ENCODE results near the gene DFFA. TPM values are rescaled to one million over a fixed set of nuclear protein-coding genes. Genes with fewer than 3 reads are reported as not detected.
"Not testable (repeated sequence)": the region's sequence is repeated elsewhere in the genome, so short reads cannot be mapped to it uniquely, and the experiment has no call there.

The DFFA gene
- polyA plus RNA-seq, 1 donor from 2014 or later = 37.5 TPM

GRCh38 chr1:10433790-10434189 is 38.5 kb downstream of the DFFA start:
- Mint-ChIP-seq H3K27ac (peak overlapping the region in 2 of 3 donors; percentile 75 to 97), H3K4me1 (peaks cover 15 to 20% (median 17%) of the 10 kb centered on the region in 3 donors), H3K4me3 (peak overlapping the region in 3 of 4 donors; percentile 17 to 90 (median 28)), H3K9me3 (no peaks in the 10 kb centered on the region), H3K36me3 (no peaks in the 10 kb centered on the region), H3K27me3 (no peaks in the 10 kb centered on the region)

GRCh38 chr1:10432910-10433700 is 39.2 kb downstream of the DFFA start:
- peak overlapping the region; percentile 53 to 97 (median 75) for H3K27ac Mint-ChIP-seq
- H3K9me3 Mint-ChIP-seq = no peaks in the 10 kb centered on the region

DNA sequence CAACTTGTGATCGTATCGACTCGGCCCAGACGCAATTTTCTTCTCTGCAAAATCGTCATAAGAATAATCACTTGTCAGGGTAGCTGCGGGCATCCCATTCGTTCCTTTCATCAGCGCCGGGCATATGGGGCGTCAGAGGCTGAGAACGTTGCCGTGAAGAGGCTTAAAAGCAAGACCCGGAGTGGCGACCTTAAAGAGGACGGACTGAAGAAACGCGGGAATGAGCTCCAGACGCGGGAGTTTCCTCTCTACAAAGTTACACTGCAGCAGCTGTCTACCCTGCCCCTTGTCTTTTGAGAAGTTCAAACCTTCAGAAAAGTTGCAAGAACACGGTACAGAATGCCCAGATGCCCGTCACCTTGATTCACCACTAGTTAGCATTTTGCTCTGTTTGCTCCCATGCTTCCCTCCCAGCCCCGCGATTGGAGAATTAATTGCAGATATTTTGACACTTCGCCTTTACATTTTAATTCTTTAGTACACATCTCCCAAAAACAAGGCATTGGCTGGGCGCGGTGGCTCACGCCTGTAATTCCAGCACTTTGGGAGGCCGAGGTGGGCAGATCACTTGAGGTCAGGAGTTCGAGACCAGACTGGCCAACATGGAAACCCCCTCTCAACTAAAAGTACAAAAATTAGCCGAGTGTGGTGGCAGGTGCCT is 41.1 kb downstream of the DFFA start:
- H3K27me3 Mint-ChIP-seq = no peaks in the 10 kb centered on the region
- H3K27ac Mint-ChIP-seq = peak overlapping the region; percentile 87 to 99 (median 97)
- no peaks in the 10 kb centered on the region for H3K9me3 Mint-ChIP-seq
- peak overlapping the region; percentile 89 to 96 (median 92) for H3K4me3 Mint-ChIP-seq
- no peaks in the 10 kb centered on the region for H3K36me3 Mint-ChIP-seq
- peaks cover 18 to 20% (median 19%) of the 10 kb centered on the region in 3 donors for H3K4me1 Mint-ChIP-seq

More at GRCh38 chr1:10432910-10433700, 39.2 kb downstream of the DFFA start:
- Mint-ChIP-seq H3K4me3 (peak overlapping the region in 3 of 4 donors; percentile 28 to 90 (median 68)), H3K36me3 (no peaks in the 10 kb centered on the region), H3K4me1 (peaks cover 15 to 20% (median 17%) of the 10 kb centered on the region in 3 donors), H3K27me3 (no peaks in the 10 kb centered on the region)

DNA sequence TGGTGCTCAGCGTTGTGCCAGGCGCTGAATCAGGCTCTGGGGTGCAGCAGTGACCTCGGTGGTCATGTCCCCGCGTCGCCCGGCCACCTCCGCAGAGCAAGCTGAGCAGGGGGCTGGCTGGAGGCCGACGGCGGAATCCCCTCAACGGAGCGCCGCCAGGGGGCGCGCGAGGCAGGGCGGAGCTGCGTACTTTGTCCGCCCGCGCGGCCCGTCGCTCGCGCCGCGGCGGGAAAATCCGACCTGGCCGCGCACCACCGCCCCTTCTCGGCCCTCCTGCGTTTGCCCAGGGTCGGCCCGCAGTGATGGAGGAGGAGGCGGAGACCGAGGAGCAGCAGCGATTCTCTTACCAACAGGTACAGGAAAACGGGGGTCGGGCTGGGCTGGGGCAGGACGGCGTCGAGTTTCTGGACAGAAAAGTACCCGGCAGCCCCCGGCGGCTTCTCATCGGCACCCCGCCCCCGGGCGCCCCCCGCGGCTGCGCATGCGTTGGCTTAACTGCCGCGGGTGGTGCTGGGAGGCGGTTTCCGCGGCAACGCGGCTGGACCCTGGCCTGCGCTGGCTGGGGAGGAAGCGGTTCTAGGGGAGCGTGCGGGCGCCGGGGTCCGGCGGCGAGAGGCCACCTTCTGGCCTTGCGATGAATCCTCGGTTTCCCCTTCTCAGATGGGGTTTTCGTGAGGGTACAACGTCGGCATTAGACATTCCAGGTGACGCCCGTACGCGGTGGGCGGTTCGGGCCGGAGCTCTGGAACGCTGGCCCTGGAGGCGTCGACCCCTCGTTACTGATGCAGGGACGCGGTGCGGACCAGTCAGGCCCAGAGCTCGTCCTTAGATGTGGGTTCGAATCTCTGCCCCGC is 41.9 kb downstream of the DFFA start, which contains the start of gene CENPS:
CENPS (plus strand) TSS at position 218 of the 854 bp plus-strand sequence; CDS start at position 303, 85 bp downstream.
- peaks cover 18 to 20% (median 19%) of the 10 kb centered on the region in 3 donors for H3K4me1 Mint-ChIP-seq
- H3K27me3 Mint-ChIP-seq = no peaks in the 10 kb centered on the region
- no peaks in the 10 kb centered on the region for H3K36me3 Mint-ChIP-seq
- no peaks in the 10 kb centered on the region for H3K9me3 Mint-ChIP-seq
- H3K4me3 Mint-ChIP-seq = peak within 1 kb of the TSS; percentile 89 to 96 (median 92)
- H3K27ac Mint-ChIP-seq = peak within 1 kb of the TSS; percentile 87 to 99 (median 97)

DNA sequence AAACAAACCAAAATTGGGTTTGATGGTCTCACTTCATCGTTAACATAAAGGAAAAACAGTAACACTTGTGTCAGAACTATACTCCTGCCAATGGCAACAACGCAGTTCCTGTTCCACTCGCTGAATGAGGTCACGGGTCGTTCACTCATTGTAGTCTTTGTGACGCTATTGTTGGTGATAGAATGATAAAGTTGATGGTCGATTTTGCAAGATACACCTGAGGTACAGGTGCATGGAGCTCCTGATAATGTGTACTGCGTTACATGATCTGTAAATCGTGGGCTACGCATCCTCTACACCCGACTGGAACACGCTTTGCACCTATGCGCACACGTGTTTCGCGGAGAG is 42.5 kb downstream of the DFFA start:
- Mint-ChIP-seq H3K27me3 (no peaks in the 10 kb centered on the region), H3K4me1 (peaks cover 18 to 20% (median 19%) of the 10 kb centered on the region in 3 donors), H3K36me3 (no peaks in the 10 kb centered on the region), H3K27ac (peak overlapping the region; percentile 87 to 99 (median 97)), H3K4me3 (peak overlapping the region; percentile 89 to 96 (median 92)), H3K9me3 (no peaks in the 10 kb centered on the region)

DNA sequence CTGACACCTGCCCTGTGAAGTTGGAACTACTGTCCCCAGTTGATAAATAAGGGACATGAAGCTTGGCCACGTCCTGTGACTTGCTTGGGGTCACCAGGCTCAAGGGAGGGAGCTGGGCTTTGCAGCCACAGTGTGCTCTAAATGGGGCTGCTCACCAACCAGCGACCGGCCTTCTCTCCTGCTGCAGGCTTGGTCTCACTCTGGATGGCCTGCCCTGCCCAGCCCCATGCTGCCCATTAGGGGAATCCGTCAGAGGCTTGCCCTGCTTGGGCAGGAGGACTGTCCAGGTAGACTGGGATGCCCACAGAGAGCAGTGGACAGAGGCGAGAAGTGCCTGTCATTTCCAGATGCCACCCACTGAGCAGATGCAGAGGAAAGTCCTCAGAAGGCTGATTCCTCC is 43.3 kb downstream of the DFFA start:
- Mint-ChIP-seq H3K36me3 (no peaks in the 10 kb centered on the region), H3K27me3 (no peaks in the 10 kb centered on the region), H3K27ac (peak overlapping the region in 2 of 3 donors; percentile 39 to 97), H3K4me3 (peak overlapping the region in 2 of 4 donors; percentile 39 to 68), H3K4me1 (peaks cover 15 to 19% (median 18%) of the 10 kb centered on the region in 3 donors), H3K9me3 (no peaks in the 10 kb centered on the region)

DNA sequence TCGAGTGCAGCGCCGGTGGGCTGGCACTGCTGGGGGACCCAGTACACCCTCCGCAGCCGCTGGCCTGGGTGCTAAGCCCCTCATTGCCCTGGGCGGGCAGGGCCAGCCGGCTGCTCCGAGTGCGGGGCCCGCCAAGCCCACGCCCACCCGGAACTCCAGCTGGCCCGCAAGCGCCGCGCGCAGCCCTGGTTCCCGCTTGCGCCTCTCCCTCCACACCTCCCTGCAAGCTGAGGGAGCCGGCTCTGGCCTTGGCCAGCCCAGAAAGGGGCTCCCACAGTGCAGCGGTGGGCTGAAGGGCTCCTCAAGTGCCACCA is 45.8 kb downstream of the DFFA start:
- H3K9me3 Mint-ChIP-seq, H3K4me3 Mint-ChIP-seq, H3K27ac Mint-ChIP-seq, H3K36me3 Mint-ChIP-seq, H3K27me3 Mint-ChIP-seq: not testable (repeated sequence)
- H3K4me1 Mint-ChIP-seq = peaks cover 6 to 16% (median 12%) of the 10 kb centered on the region in 3 donors

- H3K4me1 Mint-ChIP-seq = peaks cover 3 to 12% (median 7%) of the 10 kb centered on the region in 3 donors
- not testable (repeated sequence) for H3K4me3 Mint-ChIP-seq, H3K36me3 Mint-ChIP-seq, H3K27ac Mint-ChIP-seq, H3K27me3 Mint-ChIP-seq, H3K9me3 Mint-ChIP-seq
These were observed 46.3 kb downstream of the DFFA start for GRCh38 chr1:10425826-10426534.

GRCh38 chr1:10424651-10425050 is 47.7 kb downstream of the DFFA start:
- peaks cover under 1% of the 10 kb centered on the region for H3K36me3 Mint-ChIP-seq
- peaks cover 0 to 4% (median 2%) of the 10 kb centered on the region in 3 donors for H3K4me1 Mint-ChIP-seq
- H3K27ac Mint-ChIP-seq = no peak overlapping the region
- no peaks in the 10 kb centered on the region for H3K27me3 Mint-ChIP-seq
- no peak overlapping the region for H3K4me3 Mint-ChIP-seq
- no peaks in the 10 kb centered on the region for H3K9me3 Mint-ChIP-seq

GRCh38 chr1:10424034-10424433 is 48.3 kb downstream of the DFFA start:
- no peak overlapping the region for H3K4me3 Mint-ChIP-seq
- H3K9me3 Mint-ChIP-seq = no peaks in the 10 kb centered on the region
- no peaks in the 10 kb centered on the region for H3K27me3 Mint-ChIP-seq
- peaks cover 0 to 2% (median 2%) of the 10 kb centered on the region in 3 donors for H3K4me1 Mint-ChIP-seq
- H3K27ac Mint-ChIP-seq = no peak overlapping the region
- peaks cover 6% of the 10 kb centered on the region for H3K36me3 Mint-ChIP-seq

GRCh38 chr1:10421637-10422036 is 50.7 kb downstream of the DFFA start:
- no peaks in the 10 kb centered on the region for H3K27me3 Mint-ChIP-seq
- no peaks in the 10 kb centered on the region for H3K4me1 Mint-ChIP-seq
- peaks cover 11% of the 10 kb centered on the region for H3K36me3 Mint-ChIP-seq
- H3K27ac Mint-ChIP-seq = no peak overlapping the region
- H3K9me3 Mint-ChIP-seq = no peaks in the 10 kb centered on the region
- H3K4me3 Mint-ChIP-seq = no peak overlapping the region

- no peaks in the 10 kb centered on the region for H3K4me1 Mint-ChIP-seq
- peak overlapping the region in 1 of 3 donors; percentile 59 for H3K27ac Mint-ChIP-seq
- peaks cover 11% of the 10 kb centered on the region for H3K36me3 Mint-ChIP-seq
These were observed 53.0 kb downstream of the DFFA start for GRCh38 chr1:10419351-10419750.

GRCh38 chr1:10418741-10419140 is 53.6 kb downstream of the DFFA start:
- not testable (repeated sequence) for H3K4me3 Mint-ChIP-seq, H3K27me3 Mint-ChIP-seq
- H3K36me3 Mint-ChIP-seq = peaks cover 11% of the 10 kb centered on the region

More at GRCh38 chr1:10419351-10419750, 53.0 kb downstream of the DFFA start:
- Mint-ChIP-seq H3K27me3 (no peaks in the 10 kb centered on the region), H3K4me3 (no peak overlapping the region), H3K9me3 (no peaks in the 10 kb centered on the region)

DNA sequence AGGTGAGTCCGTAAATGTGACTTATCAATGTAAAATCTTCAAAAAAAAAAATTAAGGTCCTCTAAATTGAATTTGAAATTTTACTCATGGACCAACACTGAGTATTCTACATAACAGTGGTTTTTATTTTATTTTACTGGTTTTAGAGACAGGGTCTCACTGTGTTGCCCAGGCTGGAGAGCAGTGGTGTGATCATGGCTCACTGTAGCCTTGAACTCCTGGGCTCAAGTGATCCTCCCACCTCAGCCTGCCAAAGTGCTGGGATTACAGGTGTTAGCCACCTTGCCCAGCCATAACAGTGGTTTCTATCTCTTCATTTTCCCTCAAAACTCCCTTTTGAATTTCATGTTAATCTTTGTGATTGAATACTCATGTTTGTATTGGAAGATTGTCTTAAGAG is 56.4 kb downstream of the DFFA start:
- H3K36me3 Mint-ChIP-seq = peaks cover 11% of the 10 kb centered on the region
- H3K4me1 Mint-ChIP-seq, H3K9me3 Mint-ChIP-seq, H3K27ac Mint-ChIP-seq, H3K27me3 Mint-ChIP-seq, H3K4me3 Mint-ChIP-seq: not testable (repeated sequence)

More at GRCh38 chr1:10418741-10419140, 53.6 kb downstream of the DFFA start:
- H3K4me1 Mint-ChIP-seq, H3K9me3 Mint-ChIP-seq: not testable (repeated sequence)
- H3K27ac Mint-ChIP-seq = peak overlapping the region in 1 of 3 donors; percentile 59

Data from IgD-negative memory B cell (primary cell).